ENCODE results near the gene ZBTB42. TPM values are rescaled to one million over a fixed set of nuclear protein-coding genes. Genes with fewer than 3 reads are reported as not detected.
A peak's percentile ranks its signal among the peaks of the same experiment; 100 is the strongest.

The ZBTB42 gene
- total RNA-seq, 1 experiment from 2014 or later, result 9.5 TPM

DNA sequence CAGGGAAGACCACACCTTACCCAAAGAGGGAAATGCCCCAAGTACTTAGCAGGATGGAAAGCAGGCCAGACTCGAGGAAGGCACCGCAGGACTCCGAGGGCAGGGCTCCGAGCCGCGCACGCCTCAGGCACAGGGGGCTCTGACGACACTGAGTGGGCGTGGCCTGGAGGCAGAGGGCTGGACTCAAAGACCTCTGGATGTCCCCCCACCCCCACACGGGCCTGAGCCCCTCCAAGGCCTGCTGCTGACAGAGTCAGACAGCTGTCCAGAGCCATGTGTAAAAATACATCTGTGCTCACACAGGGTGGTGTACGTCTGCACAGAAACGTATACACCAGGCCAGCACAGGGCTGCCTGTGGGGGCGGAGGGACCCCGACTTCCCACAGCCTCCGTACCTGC is 6.8 kb upstream of the ZBTB42 start:
- DNase-seq, result peak; percentile 99
- Histone ChIP-seq H3K27me3 (ENCODE audit: control insufficient read depth, insufficient read depth, low read length) (peaks cover 22% of the 10 kb centered on the region), H3K4me3 (ENCODE audit: insufficient read depth, low read depth, low read length) (peak overlapping the region; percentile 61), H3K36me3 (replicated peaks; ENCODE audit: control insufficient read depth, insufficient read depth, low read length) (peaks cover 2% of the 10 kb centered on the region)

DNA sequence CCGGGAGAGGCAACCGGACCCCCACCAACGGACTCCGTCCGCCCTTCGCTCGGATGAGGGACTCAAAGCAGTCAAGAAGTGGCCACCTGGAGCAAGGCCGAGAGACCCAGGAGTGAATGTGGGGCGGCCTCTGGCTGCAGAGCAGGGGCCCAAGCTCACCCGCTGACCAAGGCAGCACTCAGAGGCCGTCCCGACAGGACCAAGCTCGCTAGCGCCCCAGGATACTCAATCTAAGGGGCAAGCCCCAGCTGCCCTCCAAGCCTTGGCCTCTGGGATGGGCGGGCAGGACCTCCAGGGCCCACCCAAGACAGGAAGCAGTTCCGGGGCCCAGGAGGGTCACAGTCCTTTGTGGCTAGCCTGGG is 6.3 kb upstream of the ZBTB42 start:
- DNase-seq, result peak; percentile 88
- peaks cover 2% of the 10 kb centered on the region for H3K36me3 ChIP-seq (replicated peaks; ENCODE audit: control insufficient read depth, insufficient read depth, low read length)
- peaks cover 22% of the 10 kb centered on the region for H3K27me3 ChIP-seq (ENCODE audit: control insufficient read depth, insufficient read depth, low read length)
- peak overlapping the region; percentile 61 for H3K4me3 ChIP-seq (ENCODE audit: insufficient read depth, low read depth, low read length)

GRCh38 chr14:104794993-104795780 is 5.7 kb upstream of the ZBTB42 start, which contains the start of gene AKT1:
AKT1 (minus strand) TSS chr14:104795748; CDS start chr14:104792643, 3,105 bp downstream.
- Histone ChIP-seq H3K27me3 (ENCODE audit: control insufficient read depth, insufficient read depth, low read length) (peaks cover 22% of the 10 kb centered on the region), H3K36me3 (replicated peaks; ENCODE audit: control insufficient read depth, insufficient read depth, low read length) (peaks cover 2% of the 10 kb centered on the region), H3K4me3 (ENCODE audit: insufficient read depth, low read depth, low read length) (peak within 1 kb of the TSS; percentile 61)
- peak; percentile 89 for DNase-seq

DNA sequence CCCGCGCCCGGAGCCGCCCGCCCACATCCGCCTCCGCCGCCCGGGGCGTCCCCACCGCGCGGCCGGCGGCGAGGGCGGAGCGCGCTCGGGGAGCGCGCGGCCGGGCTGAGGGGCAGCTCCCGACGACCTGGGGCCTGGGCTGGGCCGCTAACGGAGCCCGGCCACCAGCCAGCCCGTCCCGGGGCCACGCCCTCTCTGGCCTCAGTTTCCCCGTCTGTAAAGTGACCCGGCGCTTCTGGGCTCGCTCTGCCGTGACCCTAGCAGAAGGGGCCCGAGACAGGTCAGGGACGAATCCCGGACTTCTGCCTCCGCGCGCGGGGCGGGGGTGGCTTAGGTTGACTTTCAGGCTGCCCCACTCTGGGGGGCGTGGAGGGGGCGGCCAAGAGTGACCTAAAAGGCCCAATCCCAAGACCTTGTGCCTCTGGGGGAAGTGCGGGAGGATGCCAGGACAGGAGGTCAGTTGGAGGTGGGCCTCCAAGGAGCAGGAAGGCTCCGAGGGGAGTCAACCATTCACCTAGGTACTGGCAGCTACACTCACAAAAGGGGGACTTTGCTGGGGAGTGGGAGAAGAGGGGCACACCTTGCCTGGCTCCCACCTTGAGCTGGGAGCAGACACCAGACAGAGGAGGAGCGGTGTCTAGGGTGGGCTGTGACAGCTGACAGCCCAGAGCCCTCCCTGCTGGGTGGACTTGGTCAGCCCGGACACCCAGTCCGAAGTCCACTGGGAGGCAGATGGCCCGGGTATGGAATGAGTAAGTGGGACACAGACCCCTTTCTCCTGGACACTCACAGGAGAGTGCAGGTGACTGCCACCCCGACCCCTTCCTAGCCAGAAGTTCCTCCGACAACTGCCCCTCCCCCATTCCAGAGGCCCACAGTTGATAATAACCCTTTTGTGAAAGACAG is 4.9 kb upstream of the ZBTB42 start:
- DNase-seq, result peak; percentile 97
- Histone ChIP-seq H3K36me3 (replicated peaks; ENCODE audit: control insufficient read depth, insufficient read depth, low read length) (peaks cover 2% of the 10 kb centered on the region), H3K27me3 (ENCODE audit: control insufficient read depth, insufficient read depth, low read length) (peaks cover 24% of the 10 kb centered on the region), H3K4me3 (ENCODE audit: insufficient read depth, low read depth, low read length) (peak overlapping the region; percentile 48)

DNA sequence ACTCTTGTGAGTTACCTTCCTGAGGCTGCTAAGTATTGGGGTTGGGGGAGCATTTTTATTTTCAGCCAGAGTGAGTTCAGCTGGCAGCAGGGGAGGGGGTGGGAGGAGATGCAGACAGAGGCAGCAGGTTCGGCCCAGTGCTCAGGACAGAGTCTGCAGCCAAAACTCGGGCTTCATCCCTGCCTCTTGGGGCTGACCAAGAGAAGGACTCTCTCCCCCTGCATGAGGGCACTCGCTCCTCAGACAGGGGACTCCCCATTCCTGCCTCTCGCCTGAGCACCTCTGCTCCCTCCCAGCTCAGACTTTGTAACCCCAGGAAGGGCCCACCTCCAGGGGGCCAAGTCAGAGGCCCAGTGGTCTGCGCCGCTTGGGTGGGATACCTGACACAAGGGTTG is 4.2 kb upstream of the ZBTB42 start:
- peak; percentile 77 for DNase-seq
- no peak overlapping the region for H3K4me3 ChIP-seq (ENCODE audit: insufficient read depth, low read depth, low read length)
- no peaks in the 10 kb centered on the region; the same call in 1 of the 2 replicates for H3K36me3 ChIP-seq (replicated peaks; ENCODE audit: control insufficient read depth, insufficient read depth, low read length)
- H3K27me3 ChIP-seq (ENCODE audit: control insufficient read depth, insufficient read depth, low read length), result peaks cover 30% of the 10 kb centered on the region

- DNase-seq, result peak; percentile 78
- no peak overlapping the region for H3K4me3 ChIP-seq (ENCODE audit: insufficient read depth, low read depth, low read length)
- peaks cover 37% of the 10 kb centered on the region for H3K27me3 ChIP-seq (ENCODE audit: control insufficient read depth, insufficient read depth, low read length)
- no peaks in the 10 kb centered on the region for H3K36me3 ChIP-seq (replicated peaks; ENCODE audit: control insufficient read depth, insufficient read depth, low read length)
Observed at GRCh38 chr14:104797115-104798044, 3.5 kb upstream of the ZBTB42 start.

GRCh38 chr14:104798300-104799243 is 2.3 kb upstream of the ZBTB42 start:
- Histone ChIP-seq H3K36me3 (replicated peaks; ENCODE audit: control insufficient read depth, insufficient read depth, low read length) (no peaks in the 10 kb centered on the region), H3K4me3 (ENCODE audit: insufficient read depth, low read depth, low read length) (no peak overlapping the region), H3K27me3 (ENCODE audit: control insufficient read depth, insufficient read depth, low read length) (peaks cover 39% of the 10 kb centered on the region)
- DNase-seq, result no peak

- Histone ChIP-seq H3K36me3 (replicated peaks; ENCODE audit: control insufficient read depth, insufficient read depth, low read length) (no peaks in the 10 kb centered on the region), H3K27me3 (ENCODE audit: control insufficient read depth, insufficient read depth, low read length) (peaks cover 39% of the 10 kb centered on the region), H3K4me3 (ENCODE audit: insufficient read depth, low read depth, low read length) (peak overlapping the region; percentile 71)
- peak; percentile 96 for DNase-seq
Observed at GRCh38 chr14:104799244-104800014, 1.5 kb upstream of the ZBTB42 start.

GRCh38 chr14:104800015-104800770 is 708 bp upstream of the ZBTB42 start:
- peaks cover 39% of the 10 kb centered on the region for H3K27me3 ChIP-seq (ENCODE audit: control insufficient read depth, insufficient read depth, low read length)
- no peaks in the 10 kb centered on the region for H3K36me3 ChIP-seq (replicated peaks; ENCODE audit: control insufficient read depth, insufficient read depth, low read length)
- peak overlapping the region; percentile 71 for H3K4me3 ChIP-seq (ENCODE audit: insufficient read depth, low read depth, low read length)
- DNase-seq, result peak; percentile 97

GRCh38 chr14:104801520-104802393 is 856 bp downstream of the ZBTB42 start:
- H3K36me3 ChIP-seq (replicated peaks; ENCODE audit: control insufficient read depth, insufficient read depth, low read length), result no peaks in the 10 kb centered on the region
- DNase-seq, result no peak
- peaks cover 34% of the 10 kb centered on the region for H3K27me3 ChIP-seq (ENCODE audit: control insufficient read depth, insufficient read depth, low read length)
- H3K4me3 ChIP-seq (ENCODE audit: insufficient read depth, low read depth, low read length), result peak overlapping the region; percentile 71

DNA sequence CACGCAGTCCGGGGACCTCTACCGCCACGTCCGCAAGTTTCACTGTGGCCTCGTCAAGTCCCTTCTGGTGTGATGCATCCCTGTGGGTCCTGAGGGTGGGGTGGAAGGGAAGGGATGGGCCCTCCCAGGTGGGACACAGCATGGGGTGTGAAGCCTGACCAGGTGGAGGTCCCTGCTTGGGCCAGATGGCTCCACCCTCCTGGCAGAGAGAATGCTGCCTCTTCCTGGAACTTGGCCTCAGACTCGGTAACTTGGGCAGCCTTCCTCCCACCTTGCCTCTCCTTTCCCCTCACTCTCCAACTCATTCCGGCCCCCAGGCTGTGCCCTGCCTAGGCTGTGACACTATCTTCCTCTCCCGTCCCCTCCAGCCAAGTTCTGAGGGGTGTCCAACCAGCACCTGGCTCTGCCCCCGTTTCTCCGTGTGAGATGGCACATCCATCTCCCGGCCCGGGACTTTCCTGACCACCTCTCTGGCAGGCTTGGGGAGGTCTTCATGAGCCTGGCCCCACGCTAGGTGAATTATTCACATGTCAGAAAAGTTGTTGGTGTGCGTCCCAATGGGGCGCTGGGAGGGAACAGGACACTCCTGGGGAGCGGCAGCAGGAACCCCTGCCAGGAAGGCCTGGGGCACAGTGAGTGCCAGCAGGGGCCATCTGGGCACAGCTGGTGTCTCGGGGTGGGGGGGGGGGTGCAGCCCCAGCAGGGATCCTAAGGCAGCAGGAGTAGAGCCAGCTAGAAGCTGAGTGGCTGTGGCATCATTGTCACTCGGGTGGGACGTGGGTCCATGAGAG is 1.7 kb downstream of the ZBTB42 start:
- no peaks in the 10 kb centered on the region for H3K36me3 ChIP-seq (replicated peaks; ENCODE audit: control insufficient read depth, insufficient read depth, low read length)
- no peak overlapping the region for H3K4me3 ChIP-seq (ENCODE audit: insufficient read depth, low read depth, low read length)
- DNase-seq, result no peak
- peaks cover 28% of the 10 kb centered on the region for H3K27me3 ChIP-seq (ENCODE audit: control insufficient read depth, insufficient read depth, low read length)
